Peyer's patch (tissue), 4 donors: ENCODE results near the gene HCN2. TPM values are rescaled to one million over a fixed set of nuclear protein-coding genes. Genes with fewer than 3 reads are reported as not detected.

Experiments
- DNase-seq, 3 donors: peaks; one replicate each; pipeline ENCODE4 v3.0.0-alpha.2; 2017 to 2019
- H3K27ac ChIP-seq, 4 donors: fragments of 200-600 bp; sonication (generic); one replicate each; pipeline ENCODE4 v1.5.1; 2016 to 2019
- H3K27me3 ChIP-seq, 2 donors: fragments of 200-600 bp; sonication (generic); one replicate each; pipeline ENCODE4 v1.5.1; 2019
- H3K36me3 ChIP-seq, 3 donors: fragments of 200-600 bp; sonication (generic); one replicate each; pipeline ENCODE4 v1.5.1; 2016 to 2019
- H3K4me1 ChIP-seq, 4 donors: fragments of 200-600 bp; sonication (generic); one replicate each; pipeline ENCODE4 v1.5.1; 2016 to 2019
- H3K4me3 ChIP-seq, 4 donors: fragments of 200-600 bp; sonication (generic); 1 replicate in 3 of 4; 2 replicates in 1 of 4; pipeline ENCODE4 v1.5.1; 2016 to 2019; ENCODE audit warnings: mild to moderate bottlenecking in 1 of 4
- H3K9me3 ChIP-seq, 4 donors: fragments of 200-600 bp; sonication (generic); one replicate each; pipeline ENCODE4 v1.5.1; 2016 to 2019; ENCODE audit warnings: mild to moderate bottlenecking in 1 of 4
- POLR2A ChIP-seq, 2 donors: fragments of 450-650 bp; IDR thresholded peaks; one replicate each; pipeline ENCODE4 v1.5.1; 2017; ENCODE audit warnings: antibody characterized with exemption in 2 of 2, mild to moderate bottlenecking in 2 of 2, moderate library complexity in 2 of 2
- total RNA-seq, 4 donors: library from RNA; depleted of rRNA; stranded (reverse); fragments of >200 nt; gene quantifications; one replicate each; pipeline ENCODE4 v1.1.0, GENCODE V29; 2016
- TF ChIP-seq, protein P1 (sequence below), 6 experiments: fragments of 450-650 bp in 4 of 6; fragments of 200-600 bp in 2 of 6; sonication (generic) in 1 of 6; IDR thresholded peaks; one replicate each; pipeline ENCODE4 v1.5.1; 2017 to 2019; ENCODE audit warnings: antibody characterized with exemption in 6 of 6, mild to moderate bottlenecking in 3 of 6, moderate library complexity in 1 of 6

The HCN2 gene
- total RNA-seq, 4 donors from 2014 or later: not detected

- Histone ChIP-seq H3K36me3 (no peaks in the 10 kb centered on the region), H3K4me1 (peaks cover 0 to 6% (median 0%) of the 10 kb centered on the region in 4 donors), H3K4me3 (no peak overlapping the region), H3K9me3 (no peaks in the 10 kb centered on the region), H3K27ac (no peak overlapping the region), H3K27me3 (no peaks in the 10 kb centered on the region)
- DNase-seq: no peak
- TF ChIP-seq, protein P1, sequence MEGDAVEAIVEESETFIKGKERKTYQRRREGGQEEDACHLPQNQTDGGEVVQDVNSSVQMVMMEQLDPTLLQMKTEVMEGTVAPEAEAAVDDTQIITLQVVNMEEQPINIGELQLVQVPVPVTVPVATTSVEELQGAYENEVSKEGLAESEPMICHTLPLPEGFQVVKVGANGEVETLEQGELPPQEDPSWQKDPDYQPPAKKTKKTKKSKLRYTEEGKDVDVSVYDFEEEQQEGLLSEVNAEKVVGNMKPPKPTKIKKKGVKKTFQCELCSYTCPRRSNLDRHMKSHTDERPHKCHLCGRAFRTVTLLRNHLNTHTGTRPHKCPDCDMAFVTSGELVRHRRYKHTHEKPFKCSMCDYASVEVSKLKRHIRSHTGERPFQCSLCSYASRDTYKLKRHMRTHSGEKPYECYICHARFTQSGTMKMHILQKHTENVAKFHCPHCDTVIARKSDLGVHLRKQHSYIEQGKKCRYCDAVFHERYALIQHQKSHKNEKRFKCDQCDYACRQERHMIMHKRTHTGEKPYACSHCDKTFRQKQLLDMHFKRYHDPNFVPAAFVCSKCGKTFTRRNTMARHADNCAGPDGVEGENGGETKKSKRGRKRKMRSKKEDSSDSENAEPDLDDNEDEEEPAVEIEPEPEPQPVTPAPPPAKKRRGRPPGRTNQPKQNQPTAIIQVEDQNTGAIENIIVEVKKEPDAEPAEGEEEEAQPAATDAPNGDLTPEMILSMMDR (IDR thresholded peaks at IDR 0.05): no peak
- no peak for TF ChIP-seq POLR2A (IDR thresholded peaks at IDR 0.05)
These were observed 42.6 kb upstream of the HCN2 start for GRCh38 chr19:547117-547516.

DNA sequence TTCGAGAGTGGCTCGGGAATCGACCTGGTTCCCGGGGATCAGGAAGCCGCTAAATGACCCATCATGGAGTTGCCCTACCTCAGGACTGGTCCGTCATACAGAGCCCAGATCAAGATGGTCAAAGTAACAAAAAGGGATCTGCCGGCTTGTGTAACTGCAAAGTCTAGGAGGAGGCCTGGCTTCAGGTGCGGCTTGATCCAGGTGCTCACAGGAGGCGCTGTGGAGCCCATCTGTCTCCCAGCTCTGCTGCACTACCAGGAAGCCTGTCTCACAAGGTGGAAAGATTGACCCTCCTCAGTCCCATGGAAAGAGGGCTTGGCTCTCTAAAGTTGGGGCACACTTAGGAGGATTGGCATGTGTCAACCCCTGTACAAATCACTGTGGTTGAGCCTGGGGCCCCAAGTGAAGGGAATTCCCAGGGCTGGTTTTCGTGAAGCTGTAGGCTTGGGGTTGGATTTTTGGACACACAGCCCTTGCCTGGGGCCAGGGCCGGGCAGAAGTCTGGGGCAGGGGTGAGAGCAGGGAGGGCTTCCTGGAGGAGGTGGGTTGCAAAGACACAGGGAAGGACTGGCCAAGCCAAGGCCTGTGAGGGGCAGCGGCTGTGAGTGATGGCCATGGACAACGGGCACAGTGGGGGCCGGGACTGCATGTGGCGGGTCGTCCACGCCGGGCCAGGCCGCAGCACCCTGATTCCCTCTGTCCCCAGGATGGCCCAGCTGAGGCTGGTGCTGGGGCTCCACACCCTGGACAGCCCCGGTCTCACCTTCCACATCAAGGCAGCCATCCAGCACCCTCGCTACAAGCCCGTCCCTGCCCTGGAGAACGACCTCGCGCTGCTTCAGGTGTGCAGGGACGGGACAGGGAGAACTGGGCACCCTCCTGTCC, 41.6 kb upstream of the HCN2 start:
- Histone ChIP-seq H3K27ac (no peak overlapping the region), H3K9me3 (no peaks in the 10 kb centered on the region), H3K36me3 (no peaks in the 10 kb centered on the region), H3K4me1 (peaks cover 0 to 6% (median 0%) of the 10 kb centered on the region in 4 donors), H3K27me3 (no peaks in the 10 kb centered on the region), H3K4me3 (no peak overlapping the region)
- TF ChIP-seq, protein P1 (IDR thresholded peaks at IDR 0.05): no peak
- no peak for TF ChIP-seq POLR2A (IDR thresholded peaks at IDR 0.05)
- no peak for DNase-seq

- Histone ChIP-seq H3K4me1 (peaks cover 0 to 6% (median 0%) of the 10 kb centered on the region in 4 donors), H3K27me3 (no peaks in the 10 kb centered on the region), H3K36me3 (no peaks in the 10 kb centered on the region), H3K27ac (no peak overlapping the region), H3K4me3 (no peak overlapping the region), H3K9me3 (no peaks in the 10 kb centered on the region)
- DNase-seq: no peak
- TF ChIP-seq, protein P1 (IDR thresholded peaks at IDR 0.05): no peak
- TF ChIP-seq POLR2A (IDR thresholded peaks at IDR 0.05): no peak
These were observed 40.5 kb upstream of the HCN2 start for GRCh38 chr19:548886-549830.

DNA sequence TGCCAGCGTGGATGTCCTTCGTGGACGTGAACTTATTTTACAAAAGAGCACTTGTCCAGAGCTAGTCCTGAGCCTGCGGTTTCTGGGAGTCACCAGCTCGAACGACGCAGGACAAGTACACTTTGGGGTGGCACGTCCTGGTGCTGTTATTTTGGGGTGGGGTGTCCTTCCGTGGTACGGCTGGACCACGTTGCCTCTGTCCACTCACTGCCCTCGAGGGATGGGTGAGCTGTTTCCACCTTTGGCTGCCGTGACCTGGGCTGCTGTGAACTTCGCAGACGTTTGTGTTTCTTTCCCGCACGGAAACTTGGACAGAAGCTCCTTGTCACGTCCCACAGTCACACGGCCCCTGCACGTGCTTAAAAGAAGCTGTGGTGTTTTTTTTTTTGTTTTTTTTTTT, 34.9 kb upstream of the HCN2 start:
- TF ChIP-seq POLR2A (IDR thresholded peaks at IDR 0.05): no peak
- TF ChIP-seq, protein P1 (IDR thresholded peaks at IDR 0.05): no peak
- Histone ChIP-seq H3K27me3 (no peaks in the 10 kb centered on the region), H3K4me1 (peaks cover 0 to 25% (median 0%) of the 10 kb centered on the region in 4 donors), H3K9me3 (no peaks in the 10 kb centered on the region), H3K27ac (no peak overlapping the region), H3K4me3 (no peak overlapping the region), H3K36me3 (no peaks in the 10 kb centered on the region)
- no peak for DNase-seq

DNA sequence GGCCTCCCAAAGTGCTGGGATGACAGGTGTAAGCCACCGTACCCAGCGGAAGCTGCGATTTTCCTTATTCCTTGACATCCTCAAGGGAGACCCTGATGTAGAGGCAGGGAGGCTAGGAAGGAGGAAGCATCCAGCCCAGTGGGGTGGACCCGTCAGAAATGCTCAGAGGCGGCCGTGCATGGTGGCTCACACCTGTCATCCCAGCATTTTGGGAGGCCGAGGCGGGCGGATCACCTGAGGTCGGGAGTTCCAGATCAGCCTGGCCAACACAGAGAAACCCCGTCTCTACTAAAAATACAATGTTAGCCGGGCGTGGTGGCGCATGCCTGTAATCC, 34.2 kb upstream of the HCN2 start:
- no peaks in the 10 kb centered on the region for H3K9me3 ChIP-seq
- no peak overlapping the region for H3K4me3 ChIP-seq
- no peaks in the 10 kb centered on the region for H3K36me3 ChIP-seq
- no peak for DNase-seq
- TF ChIP-seq POLR2A (IDR thresholded peaks at IDR 0.05): no peak
- TF ChIP-seq, protein P1 (IDR thresholded peaks at IDR 0.05): no peak
- peaks cover 0 to 25% (median 0%) of the 10 kb centered on the region in 4 donors for H3K4me1 ChIP-seq
- no peak overlapping the region for H3K27ac ChIP-seq
- H3K27me3 ChIP-seq: no peaks in the 10 kb centered on the region
